IPS DF 6.9 (cell line): ENCODE measurements around the gene SNAP29.
"Not testable (repeated sequence)": the region's sequence is repeated elsewhere in the genome, so short reads cannot be mapped to it uniquely, and the experiment has no call there.

Experiments
- DNase-seq: peaks from one replicate; pipeline ENCODE4 v3.0.0-alpha.2; 2013; ENCODE audit warnings: low read depth, low spot score
- H3K27ac ChIP-seq: one replicate; pipeline ENCODE4 v1.5.1; 2013; ENCODE audit warnings: low read length, control low read depth
- H3K27me3 ChIP-seq: 2 replicates; pipeline ENCODE4 v1.6.1; 2013; ENCODE audit warnings: mild to moderate bottlenecking, low read length; ENCODE audit not compliant: control insufficient read depth, insufficient read depth
- H3K36me3 ChIP-seq: 2 replicates; pipeline ENCODE4 v1.6.1; 2013; ENCODE audit warnings: low read length; ENCODE audit not compliant: control insufficient read depth, insufficient read depth
- H3K4me1 ChIP-seq: 2 replicates; pipeline ENCODE4 v1.6.1; 2013; ENCODE audit warnings: low read length; ENCODE audit not compliant: control insufficient read depth, insufficient read depth
- H3K4me3 ChIP-seq: 2 replicates; pipeline ENCODE4 v1.5.1; 2013; ENCODE audit warnings: mild to moderate bottlenecking, low read length
- H3K9me3 ChIP-seq: 2 replicates; pipeline ENCODE4 v1.6.1; 2013; ENCODE audit warnings: low read length, inconsistent platforms; ENCODE audit not compliant: control insufficient read depth, insufficient read depth
- WGBS: extraction: QIAGEN DNeasy Blood & Tissue Kit; methylation state at CpG from one replicate; pipeline ENCODE4 v1.1.7; 2013; ENCODE audit warnings: mixed read lengths, missing lambda C conversion rate; ENCODE audit not compliant: insufficient read length, insufficient coverage; 5-methylcytosine and 5-hydroxymethylcytosine counted together

The SNAP29 gene

GRCh38 chr22:20834725-20835124 lies 24.1 kb upstream of the SNAP29 start:
- Histone ChIP-seq H3K4me1 (no peaks in the 10 kb centered on the region), H3K4me3 (no peak overlapping the region), H3K9me3 (no peaks in the 10 kb centered on the region), H3K27ac (no peak overlapping the region), H3K36me3 (peaks cover 4% of the 10 kb centered on the region; the same call in 1 of the 2 replicates), H3K27me3 (no peaks in the 10 kb centered on the region)
- no CpG with 5 or more reads among the region's 3 CpGs for WGBS
- DNase-seq = no peak

GRCh38 chr22:20836987-20837823 lies 21.6 kb upstream of the SNAP29 start:
- Histone ChIP-seq H3K36me3 (peaks cover 4% of the 10 kb centered on the region; the same call in 1 of the 2 replicates), H3K27ac (no peak overlapping the region), H3K4me1 (0 out of 2 replicates have a peak, but pooled peaks cover 2% of the 10 kb centered on the region), H3K27me3 (no peaks in the 10 kb centered on the region), H3K9me3 (no peaks in the 10 kb centered on the region), H3K4me3 (no peak overlapping the region)
- WGBS = no CpG with 5 or more reads among the region's 2 CpGs
- DNase-seq = no peak

- H3K9me3 ChIP-seq, H3K27ac ChIP-seq, H3K4me1 ChIP-seq, H3K4me3 ChIP-seq, H3K27me3 ChIP-seq, DNase-seq, H3K36me3 ChIP-seq: not testable (repeated sequence)
- WGBS = no CpG with 5 or more reads among the region's 10 CpGs
These were observed 19.5 kb upstream of the SNAP29 start for GRCh38 chr22:20839354-20839753.

- no peaks in the 10 kb centered on the region for H3K36me3 ChIP-seq
- no peak overlapping the region for H3K4me3 ChIP-seq
- H3K9me3 ChIP-seq = no peaks in the 10 kb centered on the region
- H3K27ac ChIP-seq = no peak overlapping the region
- 0 out of 2 replicates have a peak, but pooled peaks cover 2% of the 10 kb centered on the region for H3K4me1 ChIP-seq
- WGBS = no CpG with 5 or more reads among the region's 3 CpGs
- no peaks in the 10 kb centered on the region for H3K27me3 ChIP-seq
- no peak for DNase-seq
These were observed 18.8 kb upstream of the SNAP29 start for GRCh38 chr22:20839837-20840645.

GRCh38 chr22:20840646-20841371 lies 18.0 kb upstream of the SNAP29 start:
- H3K4me3 ChIP-seq = no peak overlapping the region
- no peak overlapping the region for H3K27ac ChIP-seq
- H3K9me3 ChIP-seq = no peaks in the 10 kb centered on the region
- 0 out of 2 replicates have a peak, but pooled peaks cover 2% of the 10 kb centered on the region for H3K4me1 ChIP-seq
- H3K36me3 ChIP-seq = no peaks in the 10 kb centered on the region
- WGBS = no CpG with 5 or more reads among the region's 8 CpGs
- no peak for DNase-seq
- H3K27me3 ChIP-seq = no peaks in the 10 kb centered on the region

- no CpG with 5 or more reads among the region's 2 CpGs for WGBS
- Histone ChIP-seq H3K4me1 (0 out of 2 replicates have a peak, but pooled peaks cover 2% of the 10 kb centered on the region), H3K36me3 (no peaks in the 10 kb centered on the region), H3K9me3 (no peaks in the 10 kb centered on the region), H3K27me3 (no peaks in the 10 kb centered on the region), H3K27ac (no peak overlapping the region), H3K4me3 (no peak overlapping the region)
- no peak for DNase-seq
These were observed 15.3 kb upstream of the SNAP29 start for GRCh38 chr22:20843501-20843900.

- 0 out of 2 replicates have a peak, but pooled peaks cover 2% of the 10 kb centered on the region for H3K4me1 ChIP-seq
- no peaks in the 10 kb centered on the region for H3K9me3 ChIP-seq
- no peak for DNase-seq
- no peak overlapping the region for H3K27ac ChIP-seq
- H3K4me3 ChIP-seq = no peak overlapping the region
- no peaks in the 10 kb centered on the region for H3K36me3 ChIP-seq
- H3K27me3 ChIP-seq = no peaks in the 10 kb centered on the region
- WGBS = no CpG with 5 or more reads among the region's 5 CpGs
These were observed 14.5 kb upstream of the SNAP29 start for GRCh38 chr22:20844055-20845037.

- no peak overlapping the region for H3K4me3 ChIP-seq
- H3K4me1 ChIP-seq = no peaks in the 10 kb centered on the region
- H3K27ac ChIP-seq = no peak overlapping the region
- H3K9me3 ChIP-seq = no peaks in the 10 kb centered on the region
- H3K36me3 ChIP-seq = no peaks in the 10 kb centered on the region
- WGBS = no CpG with 5 or more reads among the region's 2 CpGs
- H3K27me3 ChIP-seq = no peaks in the 10 kb centered on the region
- DNase-seq = no peak
These were observed 11.4 kb upstream of the SNAP29 start for GRCh38 chr22:20847318-20847822.

GRCh38 chr22:20852076-20852475 lies 6.7 kb upstream of the SNAP29 start:
- WGBS = no CpG with 5 or more reads among the region's 4 CpGs
- H3K4me3 ChIP-seq = no peak overlapping the region
- no peaks in the 10 kb centered on the region for H3K9me3 ChIP-seq
- H3K27me3 ChIP-seq = no peaks in the 10 kb centered on the region
- no peaks in the 10 kb centered on the region for H3K36me3 ChIP-seq
- DNase-seq = no peak
- H3K4me1 ChIP-seq = no peaks in the 10 kb centered on the region
- no peak overlapping the region for H3K27ac ChIP-seq
